HG03139 (cell line): ENCODE measurements around the gene ANXA2R.
"Not testable (repeated sequence)": the region's sequence is repeated elsewhere in the genome, so short reads cannot be mapped to it uniquely, and the experiment has no call there.

Experiments used
- ATAC-seq: cut with Tn5 transposase; IDR thresholded peaks from one replicate; pipeline ENCODE4 v1.9.1; 2021; ENCODE audit not compliant: unreplicated experiment

Gene ANXA2R

DNA sequence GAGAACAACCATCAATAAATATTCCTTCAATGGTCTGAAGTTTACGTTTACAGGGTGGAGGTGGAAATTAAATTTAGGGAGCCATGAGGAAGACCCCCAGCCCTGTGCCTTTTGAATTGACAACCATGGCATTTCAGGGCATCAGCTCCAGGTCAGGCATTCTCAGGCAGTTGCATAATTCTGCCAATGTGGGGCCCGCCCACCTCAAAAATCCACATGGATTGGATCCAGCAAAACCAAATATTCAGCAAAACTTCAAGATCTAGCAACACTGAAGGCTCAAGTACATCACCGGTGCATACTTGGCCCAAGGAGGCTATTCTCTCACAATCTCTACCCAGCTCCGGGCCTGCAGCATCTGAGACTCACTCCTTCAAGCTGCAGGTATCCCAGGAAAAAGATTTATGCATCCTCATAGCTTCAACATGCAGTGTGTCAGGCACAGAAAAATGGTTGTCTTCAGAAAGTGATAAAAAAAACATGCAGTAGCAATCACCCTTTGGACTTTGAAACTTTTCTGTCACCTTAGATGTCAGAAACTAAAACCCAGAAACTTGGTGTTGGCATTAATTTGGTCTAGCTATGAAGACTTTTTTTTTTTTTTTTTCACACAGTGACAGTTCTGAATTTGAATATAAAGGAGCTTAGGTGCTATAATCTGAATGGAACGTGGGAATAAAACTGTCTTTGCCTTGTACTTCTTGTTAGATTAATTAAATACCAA lies 21.4 kb upstream of the ANXA2R start:
- ATAC-seq = no peak

DNA sequence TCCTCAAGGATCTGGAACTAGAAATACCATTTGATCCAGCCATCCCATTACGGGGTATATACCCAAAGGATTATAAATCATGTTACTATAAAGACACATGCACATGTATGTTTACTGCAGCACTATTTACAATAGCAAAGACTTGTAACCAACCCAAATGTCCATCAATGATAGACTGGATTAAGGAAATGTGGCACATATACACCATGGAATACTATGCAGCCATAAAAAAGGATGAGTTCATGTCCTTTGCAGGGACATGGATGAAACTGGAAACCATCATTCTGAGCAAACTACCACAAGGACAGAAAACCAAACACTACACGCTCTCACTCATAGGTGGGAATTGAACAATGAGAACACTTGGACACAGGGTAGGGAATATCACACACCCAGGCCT lies 19.9 kb upstream of the ANXA2R start:
- ATAC-seq = not testable (repeated sequence)

DNA sequence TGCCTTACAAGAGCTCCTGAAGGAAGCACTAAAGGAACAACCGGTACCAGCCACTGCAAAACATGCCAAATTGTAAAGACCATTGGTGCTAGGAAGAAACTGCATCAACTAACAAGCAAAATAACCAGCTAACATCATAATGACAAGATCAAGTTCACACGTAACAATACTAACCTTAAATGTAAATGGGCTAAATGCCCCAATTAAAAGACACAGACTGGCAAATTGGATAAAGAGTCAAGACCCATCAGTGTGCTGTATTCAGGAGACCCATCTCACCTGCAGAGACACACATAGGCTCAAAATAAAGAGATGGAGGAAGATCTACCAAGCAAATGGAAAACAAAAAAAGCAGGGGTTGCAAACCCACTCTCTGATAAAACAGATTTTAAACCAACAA lies 15.0 kb upstream of the ANXA2R start:
- not testable (repeated sequence) for ATAC-seq

DNA sequence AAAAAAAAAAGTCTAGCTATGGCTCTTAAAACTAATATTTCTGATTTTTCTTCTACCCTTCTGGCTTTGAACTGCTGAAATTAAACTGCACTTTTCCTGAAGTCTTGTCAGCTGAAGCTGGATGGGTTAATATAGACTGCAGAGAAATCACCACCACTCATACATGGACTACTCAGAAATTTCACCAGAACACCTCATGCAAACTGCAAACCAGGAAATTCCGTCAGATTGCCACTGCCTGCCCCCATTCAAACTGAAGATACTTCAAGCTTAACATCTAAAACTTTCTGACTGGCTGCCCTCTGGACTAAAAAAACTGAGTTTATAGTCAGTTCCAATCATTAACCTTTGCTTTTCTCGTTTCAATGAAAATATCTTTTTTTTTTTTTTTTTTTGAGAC lies 11.6 kb upstream of the ANXA2R start:
- ATAC-seq = no peak

DNA sequence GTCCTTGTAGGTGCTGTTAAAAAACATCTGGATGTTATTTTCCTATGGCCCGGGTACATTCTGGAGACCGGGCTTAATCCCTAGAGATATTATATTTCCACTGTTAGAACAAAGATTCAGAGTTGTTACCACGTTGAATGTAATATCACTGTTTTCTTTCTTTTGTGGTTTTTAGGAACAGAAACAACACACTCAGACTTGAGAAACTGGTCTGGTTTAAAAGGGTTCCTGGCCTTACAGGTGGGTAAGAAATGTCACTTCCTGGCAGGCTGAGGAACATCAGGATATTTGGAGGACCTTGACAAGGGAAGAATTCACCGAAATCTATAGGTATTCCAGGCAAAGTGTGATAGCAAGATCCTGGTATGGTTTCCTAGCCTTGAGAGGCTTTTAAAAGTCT lies 10.3 kb upstream of the ANXA2R start:
- no peak for ATAC-seq

DNA sequence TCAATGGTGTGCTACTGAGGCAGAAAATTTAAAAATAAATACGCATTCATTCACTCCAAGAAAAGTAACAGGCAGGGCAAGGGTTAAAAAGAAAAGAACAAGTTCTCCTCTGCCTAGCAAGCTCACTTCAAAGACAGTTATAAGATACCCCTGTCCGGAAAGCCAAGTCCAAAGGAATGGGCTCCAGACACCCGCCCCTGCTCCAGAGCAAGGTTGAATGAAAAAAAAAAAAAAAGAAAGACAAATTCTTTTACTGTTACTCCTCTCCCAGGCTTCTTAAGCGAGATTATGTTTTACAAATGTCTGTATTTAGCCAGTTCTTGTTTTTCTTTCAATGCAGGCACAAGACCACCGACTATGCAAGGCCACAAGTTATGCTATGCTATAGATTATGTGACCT lies 9.1 kb upstream of the ANXA2R start:
- ATAC-seq = no peak

DNA sequence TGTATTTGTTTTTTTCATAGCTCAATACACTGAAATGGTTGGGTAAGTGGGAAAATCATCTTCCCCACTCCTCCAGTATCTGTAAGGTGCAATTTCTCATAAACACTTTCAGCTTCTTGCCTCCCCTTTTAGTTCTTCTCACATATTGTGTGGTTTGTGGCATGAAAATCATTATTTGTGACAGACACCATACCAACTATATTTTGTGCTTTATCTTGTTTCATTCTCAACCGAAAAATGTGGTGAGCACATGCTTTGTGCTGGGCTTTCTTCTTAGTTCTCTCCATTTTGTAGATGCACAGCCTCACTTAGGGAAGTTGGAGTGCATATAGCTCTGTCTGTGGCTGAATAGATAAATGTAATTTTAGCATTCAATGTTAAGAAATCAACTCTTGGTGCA lies 6.4 kb upstream of the ANXA2R start:
- no peak for ATAC-seq

DNA sequence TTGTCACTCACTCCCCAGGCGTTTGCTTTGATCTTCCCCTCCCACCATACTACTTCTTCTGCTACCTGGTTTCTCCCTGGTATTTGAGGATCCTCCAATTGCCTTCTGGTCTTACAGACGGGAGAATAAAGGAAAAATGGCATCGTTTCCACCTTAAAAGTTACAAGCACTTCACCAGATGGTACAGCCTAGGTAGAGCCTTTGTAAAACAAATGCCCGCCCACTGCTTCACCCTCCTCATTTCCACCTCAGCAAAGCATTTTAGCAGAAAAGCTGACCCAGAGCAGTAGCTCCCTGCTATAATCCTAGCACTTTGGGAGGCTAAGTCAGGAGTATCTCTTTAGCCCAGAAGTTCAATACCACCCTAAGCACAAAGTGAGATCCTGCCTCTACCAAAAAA lies 5.1 kb upstream of the ANXA2R start:
- ATAC-seq = no peak

DNA sequence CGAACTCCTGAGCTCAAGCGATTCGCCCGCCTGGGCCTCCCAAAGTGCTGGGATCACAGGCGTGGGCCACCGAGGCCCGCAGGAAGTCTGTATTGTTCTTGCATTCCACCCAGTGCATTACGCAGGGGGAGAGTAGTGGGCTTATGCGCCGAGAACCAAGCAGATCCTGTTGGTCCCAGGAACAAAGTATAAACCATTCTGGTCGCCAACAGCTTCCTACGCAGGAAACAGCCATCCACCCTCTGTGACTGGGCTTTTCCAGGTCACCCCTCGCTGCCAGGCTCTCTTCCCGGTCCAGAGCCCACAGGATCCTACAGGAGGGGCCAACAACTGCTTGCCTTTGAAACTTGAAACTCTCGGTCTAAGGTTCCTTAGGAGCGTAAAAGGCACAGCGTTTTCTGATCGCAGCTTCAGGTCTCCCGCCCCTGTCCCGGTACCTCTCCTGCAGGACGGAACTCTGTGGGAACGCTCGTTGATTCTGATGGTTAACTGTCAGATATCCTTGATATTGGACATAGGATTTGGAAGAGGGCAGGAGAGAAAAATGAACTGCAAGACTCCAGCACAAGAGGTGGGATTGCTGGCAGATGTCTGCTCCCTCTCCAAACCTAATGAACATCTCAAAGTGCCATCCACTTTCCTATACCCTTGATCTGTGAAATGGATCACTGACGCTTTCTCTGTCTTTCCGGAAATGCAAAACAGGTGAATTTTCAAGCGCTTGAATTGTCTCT lies 4.2 kb upstream of the ANXA2R start:
- ATAC-seq = no peak

DNA sequence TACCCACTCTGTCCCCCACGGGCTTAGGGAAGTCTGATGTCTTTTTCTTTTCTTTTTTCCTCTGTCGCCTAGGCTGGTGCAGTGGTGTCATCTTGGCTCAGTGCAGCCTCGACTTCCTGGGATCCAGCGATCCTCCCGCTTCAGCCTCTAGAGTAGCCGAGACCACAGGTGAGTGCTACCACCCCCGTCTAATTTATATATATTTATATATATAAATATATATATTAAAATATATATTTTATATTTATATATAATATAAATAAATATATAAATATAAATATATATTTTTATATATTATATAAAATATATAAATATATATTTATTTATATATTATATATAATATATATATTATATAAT lies 3.3 kb upstream of the ANXA2R start:
- no peak for ATAC-seq

DNA sequence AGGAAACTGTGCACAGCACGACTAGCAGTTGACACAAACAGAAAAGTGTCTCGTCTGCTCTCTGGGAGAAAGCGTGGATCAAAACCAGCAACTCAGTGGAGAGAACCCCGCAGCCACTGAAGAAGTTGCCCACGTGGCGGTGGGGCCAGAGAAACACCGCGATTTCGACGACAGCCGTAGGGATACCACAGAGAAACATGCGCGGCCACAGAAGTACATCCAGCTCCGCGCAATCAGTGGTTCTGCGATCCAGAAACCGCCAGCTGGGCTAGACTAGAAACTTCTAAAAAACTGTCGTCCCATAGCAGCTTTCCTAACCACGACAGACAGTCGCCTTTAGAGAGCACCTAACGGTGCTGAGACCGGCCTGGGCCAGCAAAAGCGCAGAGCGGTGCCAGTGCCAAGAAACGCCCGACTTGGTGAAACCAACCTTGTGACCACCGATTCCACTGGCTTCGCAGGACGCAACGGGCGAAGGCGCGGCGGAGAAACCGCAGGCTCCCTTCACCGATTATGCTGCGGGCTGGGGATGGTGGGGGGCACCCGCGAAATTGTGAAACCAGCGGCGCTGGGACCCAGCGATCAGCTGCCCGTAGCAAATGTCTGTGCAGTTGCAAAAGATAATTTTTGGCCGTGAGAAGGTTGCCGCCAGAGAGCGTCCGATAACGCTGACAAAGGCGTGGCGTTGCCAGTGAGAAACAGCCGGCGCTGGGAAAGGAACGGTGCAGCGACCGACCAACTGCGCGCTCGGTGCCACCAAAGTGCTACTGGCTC lies 2.7 kb upstream of the ANXA2R start:
- peak; percentile 19 for ATAC-seq

DNA sequence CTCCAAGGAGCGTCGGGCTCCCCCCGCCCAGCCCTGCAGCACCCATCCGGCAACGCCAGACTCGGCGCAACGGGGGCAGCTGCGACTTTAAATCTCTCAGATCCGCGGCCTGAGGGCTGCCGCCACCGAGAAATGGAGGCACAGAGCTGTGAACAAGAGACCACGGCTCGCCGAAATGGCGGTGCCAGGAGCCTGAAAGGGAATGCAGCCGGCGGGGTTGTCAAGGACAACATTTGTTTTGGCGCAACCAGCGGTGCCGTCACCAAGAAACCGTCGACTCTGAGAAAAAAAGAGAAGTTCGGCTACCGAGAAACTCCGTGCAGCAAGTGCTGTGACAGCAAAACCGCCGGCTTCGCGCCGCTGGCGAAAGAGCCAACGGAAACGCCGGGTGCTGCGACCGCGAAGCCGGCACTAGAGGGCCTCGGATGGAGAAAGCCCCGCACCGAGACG lies 2.1 kb upstream of the ANXA2R start:
- peak; percentile 18 for ATAC-seq

DNA sequence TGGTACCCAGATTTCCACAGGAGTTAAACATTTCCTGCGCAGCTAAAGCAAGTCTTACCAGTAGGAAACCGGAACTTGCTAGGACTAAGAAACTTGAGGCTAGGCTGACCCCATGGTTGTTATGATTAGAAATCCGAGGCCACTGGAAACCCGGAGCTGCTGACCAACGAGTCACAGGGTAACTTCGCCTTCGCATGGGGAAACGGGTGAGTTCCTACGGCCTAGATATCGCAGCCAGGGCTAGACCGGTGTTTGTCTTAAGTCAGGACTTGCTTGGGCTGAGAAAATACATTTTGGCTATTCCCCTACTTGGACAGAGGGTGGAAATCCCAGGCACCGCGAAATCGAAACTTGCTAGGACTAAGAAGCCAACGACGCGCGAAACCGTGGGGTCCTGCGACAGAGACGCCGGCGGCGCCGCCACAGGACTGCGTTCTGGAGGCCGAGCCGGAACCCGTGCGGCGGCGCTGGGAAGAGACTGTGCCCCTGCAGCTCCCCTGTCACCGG lies 1.6 kb upstream of the ANXA2R start:
- peak; percentile 14 for ATAC-seq

DNA sequence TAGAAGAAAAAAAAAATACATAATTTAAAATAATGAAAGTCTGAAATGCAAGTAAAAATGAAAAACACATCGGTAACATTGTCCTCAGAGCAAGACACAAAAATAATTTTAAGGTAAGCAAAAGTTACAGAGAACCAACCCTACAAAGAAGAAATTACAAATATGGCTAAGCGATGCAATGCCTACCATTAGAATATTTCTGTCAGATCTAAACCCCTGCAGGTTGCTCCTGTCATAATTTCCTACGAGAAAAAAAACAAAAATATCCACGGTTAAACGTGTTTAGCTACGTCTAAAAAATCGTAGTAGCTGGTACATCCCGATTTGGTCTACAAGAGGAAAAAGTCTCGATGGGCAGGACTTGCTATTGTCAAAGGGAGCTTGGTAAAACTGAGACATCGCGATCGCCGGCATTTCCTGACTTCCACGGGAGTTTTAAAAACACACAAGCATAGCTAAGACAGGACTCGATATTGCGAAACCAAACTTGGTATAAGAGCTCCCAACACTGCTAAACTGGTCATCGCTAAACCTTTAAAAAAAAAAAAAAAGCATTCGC lies 1.1 kb upstream of the ANXA2R start:
- ATAC-seq = no peak

DNA sequence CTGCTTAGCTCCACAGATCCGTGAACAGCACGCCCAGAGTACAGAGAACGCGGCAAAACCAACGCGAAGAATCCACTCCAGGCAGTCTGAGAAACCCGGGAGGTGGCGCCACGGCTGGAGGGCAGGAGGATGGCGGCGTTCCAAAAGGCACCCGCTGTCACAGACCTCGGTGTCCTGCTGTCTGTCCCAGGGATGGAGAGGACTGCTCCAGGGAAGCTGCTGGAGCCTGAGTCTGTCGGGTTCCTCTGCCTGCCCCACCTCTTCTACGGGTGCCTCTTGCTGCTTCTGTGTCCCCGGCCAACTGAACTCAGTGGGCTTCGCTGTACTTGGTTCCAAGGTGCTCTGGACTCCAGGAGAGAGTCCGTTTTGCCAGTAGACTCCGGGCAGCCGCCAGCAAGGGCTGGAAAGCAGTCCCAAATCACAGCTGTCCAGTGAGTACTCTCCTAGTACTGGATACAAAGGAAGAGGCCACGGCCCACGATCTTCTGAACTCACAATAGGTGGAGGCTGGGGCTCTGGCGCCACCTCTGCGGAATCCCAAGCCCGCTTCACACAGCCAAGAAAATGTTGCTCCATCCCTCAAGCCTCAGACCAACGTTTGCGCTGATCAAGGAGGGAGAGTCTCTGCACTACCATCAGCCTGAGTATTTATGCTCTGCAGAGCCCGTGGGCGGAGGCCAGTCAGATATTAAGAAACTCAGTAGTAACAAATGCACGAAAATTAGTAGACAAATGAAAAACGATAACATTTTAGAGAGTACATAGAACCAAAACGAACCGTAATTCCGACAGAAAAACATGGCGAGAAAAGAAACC lies 440 bp downstream of the ANXA2R start:
- ATAC-seq = no peak

DNA sequence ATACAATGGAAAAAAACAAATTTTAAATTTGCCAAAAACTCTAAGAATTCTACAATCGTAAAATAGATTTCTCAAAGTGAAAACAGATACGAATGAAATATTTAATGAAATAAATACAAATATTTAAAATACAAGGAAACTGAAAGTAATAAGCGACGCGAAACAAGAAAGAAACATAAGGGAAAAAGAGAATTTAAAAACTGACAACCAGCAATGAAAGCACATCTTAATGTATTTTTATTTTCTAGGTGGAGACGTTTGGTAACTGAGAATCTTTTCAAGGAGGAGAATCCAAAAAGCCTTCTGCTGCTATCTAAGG lies 1.0 kb downstream of the ANXA2R start:
- ATAC-seq = no peak

DNA sequence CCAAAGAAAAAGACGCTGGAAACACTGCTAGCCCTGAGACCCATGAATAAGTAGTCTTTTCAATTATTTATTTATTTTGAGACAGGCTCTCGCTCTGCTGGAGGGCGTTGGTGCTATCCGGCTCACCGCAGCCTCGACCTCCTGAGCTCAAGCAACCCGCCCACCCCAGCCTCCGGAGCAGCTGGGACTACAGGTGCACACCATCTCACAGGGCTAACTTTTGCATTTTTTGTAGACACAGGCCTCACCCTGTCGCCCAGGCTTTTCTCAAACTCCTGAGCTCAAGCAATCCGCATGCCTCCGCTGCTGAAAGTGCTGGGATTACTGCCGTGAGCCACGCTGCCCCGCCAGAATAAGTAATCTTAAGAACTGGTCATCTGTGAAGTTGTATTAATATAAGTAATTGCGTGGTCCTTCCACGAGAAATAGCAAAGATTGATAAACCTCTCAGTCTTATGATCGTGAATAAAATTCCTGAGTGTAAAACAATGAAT lies 1.6 kb downstream of the ANXA2R start:
- no peak for ATAC-seq

DNA sequence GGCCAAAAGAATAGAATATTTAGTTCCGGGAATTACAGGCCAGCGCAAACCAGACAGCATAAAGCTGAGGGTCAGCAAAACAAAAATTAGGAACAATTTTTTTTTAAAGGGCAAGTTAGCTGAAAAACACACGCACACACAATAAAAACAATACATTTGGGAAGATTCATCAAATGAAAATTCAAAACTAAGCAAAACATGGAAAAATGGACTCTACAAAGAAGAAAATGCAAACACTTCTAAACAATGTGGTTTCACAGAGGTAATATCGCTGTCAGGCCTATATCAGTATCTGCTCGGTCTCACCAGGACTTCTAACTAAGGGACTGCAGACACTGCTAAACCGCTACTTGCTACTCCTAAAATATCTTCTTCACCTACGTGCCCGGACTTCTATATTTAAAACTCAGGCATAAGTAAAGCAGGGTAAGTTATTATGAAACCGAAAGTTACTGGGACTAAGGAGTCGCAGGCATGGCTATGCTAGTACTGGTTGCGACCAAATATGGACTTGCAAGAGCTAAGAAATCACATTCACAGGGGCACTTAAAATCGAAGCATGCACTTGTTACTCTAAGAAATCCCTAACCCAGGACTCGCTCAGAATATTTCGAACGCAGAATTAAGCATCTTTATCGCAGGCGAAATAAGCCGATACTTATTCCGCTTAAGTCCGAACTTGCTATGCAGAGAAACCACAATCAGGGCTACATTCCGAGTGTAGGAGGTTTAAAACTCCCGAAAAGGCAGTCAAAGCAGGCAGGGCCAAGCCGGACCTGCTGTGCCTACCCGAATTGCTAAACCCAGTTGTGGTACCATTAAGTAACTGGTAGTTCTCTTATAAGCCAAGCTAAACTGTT lies 2.3 kb downstream of the ANXA2R start:
- ATAC-seq = no peak

DNA sequence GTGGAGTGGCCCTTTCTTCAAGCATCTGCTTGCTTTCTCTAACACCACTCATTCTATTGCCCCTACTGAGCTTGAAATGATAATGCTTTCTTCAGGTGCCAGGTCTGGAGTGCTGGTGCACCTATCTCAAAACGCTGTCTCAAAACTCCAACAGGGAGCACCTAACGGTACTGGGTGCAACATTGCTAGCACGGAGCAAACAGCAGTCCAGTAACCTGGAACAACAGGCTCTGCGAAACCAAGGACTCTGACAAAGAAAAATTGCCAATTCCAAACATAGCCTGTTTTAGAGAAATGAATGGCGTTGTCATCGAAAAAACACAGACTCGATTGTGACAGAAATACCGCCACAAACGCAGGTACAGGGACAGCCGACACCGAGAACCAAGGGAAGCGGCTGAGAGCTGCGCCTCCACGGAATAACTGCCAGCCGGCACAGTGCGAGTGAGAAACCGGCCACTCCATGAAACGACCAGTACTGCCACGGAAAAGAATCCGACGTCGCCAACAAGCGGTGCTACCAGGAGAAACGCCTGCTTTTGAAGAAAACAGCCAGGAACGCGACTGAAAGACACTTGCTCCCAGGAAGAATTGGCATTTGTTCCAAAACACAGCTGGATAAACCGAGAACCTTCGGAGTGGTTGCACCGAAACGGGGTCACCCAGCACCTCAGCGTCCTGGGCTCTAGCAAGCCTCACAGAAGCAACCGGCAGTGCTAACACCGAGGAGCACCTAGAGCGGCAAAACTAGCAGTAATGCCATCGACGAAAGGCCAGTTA lies 3.1 kb downstream of the ANXA2R start:
- ATAC-seq = no peak
